OCI-LY3 (cell line): ENCODE results near the gene C1D.

ENCODE experiments used
- H2AFZ ChIP-seq: fragments of 200-600, 300-600 bp; shearing (Covaris generic); 2 replicates; pipeline ENCODE4 v1.6.0; 2014; ENCODE audit warnings: antibody characterized with exemption, low read depth, low read length
- H3K27ac ChIP-seq: fragments of 200-600, 300-600 bp; sonication (generic); 2 replicates; pipeline ENCODE4 v1.5.1; 2014; ENCODE audit warnings: mild to moderate bottlenecking, low read length, moderate library complexity, mixed read lengths
- H3K27me3 ChIP-seq: fragments of 200-600, 300-600 bp; sonication (generic); 2 replicates; pipeline ENCODE4 v1.6.1; 2014; ENCODE audit warnings: low read depth, low read length, mixed read lengths
- H3K36me3 ChIP-seq: fragments of 200-600, 300-600 bp; sonication (generic); replicated peaks from 2 replicates; pipeline ENCODE3; 2014; ENCODE audit warnings: low read depth, low read length, mixed read lengths
- H3K4me1 ChIP-seq: fragments of 300-600, 200-600 bp; sonication (generic); 2 replicates; pipeline ENCODE4 v1.6.1; 2014; ENCODE audit warnings: low read length, mixed read lengths
- H3K4me2 ChIP-seq: fragments of 200-600, 300-600 bp; sonication (generic); 2 replicates; pipeline ENCODE4 v1.6.1; 2014; ENCODE audit warnings: low read length, mixed read lengths
- H3K4me3 ChIP-seq: fragments of 300-600, 200-600 bp; sonication (generic); 2 replicates; pipeline ENCODE4 v1.5.1; 2014; ENCODE audit warnings: antibody characterized with exemption, mild to moderate bottlenecking, low read length, moderate library complexity
- H3K79me2 ChIP-seq: fragments of 300-600, 200-600 bp; shearing (Covaris generic); 2 replicates; pipeline ENCODE4 v1.6.1; 2014; ENCODE audit warnings: mild to moderate bottlenecking, low read length, mixed read lengths
- H3K9ac ChIP-seq: fragments of 300-600, 200-600 bp; shearing (Covaris generic); 2 replicates; pipeline ENCODE4 v1.6.0; 2014; ENCODE audit warnings: mild to moderate bottlenecking, low read length, moderate library complexity
- H3K9me3 ChIP-seq: fragments of 200-600, 300-600 bp; shearing (Covaris generic); 2 replicates; pipeline ENCODE4 v1.6.1; 2014; ENCODE audit warnings: low read length, mixed read lengths; ENCODE audit not compliant: insufficient read depth
- H4K20me1 ChIP-seq: fragments of 200-600, 300-600 bp; sonication (generic); 2 replicates; pipeline ENCODE4 v1.6.1; 2016; ENCODE audit warnings: low read length, mixed read lengths; ENCODE audit not compliant: insufficient read depth
- EZH2phosphoT487 ChIP-seq: fragments of 200-600 bp; shearing (Covaris generic); IDR thresholded peaks from 2 replicates; pipeline ENCODE4 v1.6.1; 2018; ENCODE audit warnings: antibody characterized with exemption, mixed run types, low read depth
- TF ChIP-seq, protein P1 (sequence below): fragments of 200-600, 300-600 bp; sonication (generic); IDR thresholded peaks from 2 replicates; pipeline ENCODE4 v1.5.1; 2014; ENCODE audit warnings: antibody characterized with exemption, low read length, low read depth

The C1D gene

DNA sequence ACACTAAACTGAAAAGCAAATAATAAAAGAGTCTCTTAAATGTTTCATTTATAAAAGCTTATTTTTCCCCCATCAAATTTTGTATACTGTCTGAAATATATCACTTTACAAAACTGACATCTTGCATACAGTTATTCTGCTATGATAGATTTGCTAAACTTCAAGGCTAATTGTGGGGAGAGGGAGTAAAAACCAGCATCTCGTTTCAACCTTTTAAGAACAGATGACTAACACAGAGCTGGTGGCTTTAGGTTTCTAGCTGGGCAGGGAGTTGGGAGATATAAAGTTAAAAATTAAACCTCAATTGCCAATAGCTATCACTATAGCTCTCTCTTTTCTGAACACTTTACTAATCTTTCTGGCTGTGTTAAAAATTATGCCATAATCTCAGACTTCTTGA, 23.5 kb downstream of the C1D start:
- H3K27ac ChIP-seq = no peak overlapping the region

DNA sequence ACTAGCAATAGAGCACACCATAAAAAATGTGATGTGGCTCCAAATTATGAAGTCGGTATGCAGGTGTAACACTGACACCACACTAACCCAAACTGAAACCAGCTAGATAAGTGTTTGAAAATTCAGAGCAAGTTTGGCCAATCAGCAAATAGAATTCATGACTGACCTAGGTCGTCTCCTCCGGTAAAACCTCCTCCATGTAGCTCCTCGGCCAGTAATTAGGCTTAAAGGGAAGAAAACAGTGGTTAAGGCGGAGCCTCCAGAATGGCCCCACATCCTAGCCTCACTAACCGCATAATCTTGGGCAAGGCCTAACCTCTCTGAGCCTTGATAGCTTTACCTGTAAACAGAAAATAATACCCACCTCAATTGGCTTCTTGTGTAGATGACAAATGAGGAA, 30.1 kb downstream of the C1D start:
- Histone ChIP-seq H3K9me3 (no peaks in the 10 kb centered on the region), H3K9ac (no peak overlapping the region), H3K27ac (no peak overlapping the region), H3K4me3 (no peak overlapping the region), H3K27me3 (no peaks in the 10 kb centered on the region), H4K20me1 (no peaks in the 10 kb centered on the region), H3K4me2 (no peak overlapping the region), H3K36me3 (no peaks in the 10 kb centered on the region), H3K4me1 (no peaks in the 10 kb centered on the region), H2AFZ (no peak overlapping the region), H3K79me2 (no peaks in the 10 kb centered on the region)
- TF ChIP-seq, protein P1, sequence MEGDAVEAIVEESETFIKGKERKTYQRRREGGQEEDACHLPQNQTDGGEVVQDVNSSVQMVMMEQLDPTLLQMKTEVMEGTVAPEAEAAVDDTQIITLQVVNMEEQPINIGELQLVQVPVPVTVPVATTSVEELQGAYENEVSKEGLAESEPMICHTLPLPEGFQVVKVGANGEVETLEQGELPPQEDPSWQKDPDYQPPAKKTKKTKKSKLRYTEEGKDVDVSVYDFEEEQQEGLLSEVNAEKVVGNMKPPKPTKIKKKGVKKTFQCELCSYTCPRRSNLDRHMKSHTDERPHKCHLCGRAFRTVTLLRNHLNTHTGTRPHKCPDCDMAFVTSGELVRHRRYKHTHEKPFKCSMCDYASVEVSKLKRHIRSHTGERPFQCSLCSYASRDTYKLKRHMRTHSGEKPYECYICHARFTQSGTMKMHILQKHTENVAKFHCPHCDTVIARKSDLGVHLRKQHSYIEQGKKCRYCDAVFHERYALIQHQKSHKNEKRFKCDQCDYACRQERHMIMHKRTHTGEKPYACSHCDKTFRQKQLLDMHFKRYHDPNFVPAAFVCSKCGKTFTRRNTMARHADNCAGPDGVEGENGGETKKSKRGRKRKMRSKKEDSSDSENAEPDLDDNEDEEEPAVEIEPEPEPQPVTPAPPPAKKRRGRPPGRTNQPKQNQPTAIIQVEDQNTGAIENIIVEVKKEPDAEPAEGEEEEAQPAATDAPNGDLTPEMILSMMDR = no peak
- no peak for TF ChIP-seq EZH2phosphoT487

More for the DNA sequence above, 23.5 kb downstream of the C1D start:
- Histone ChIP-seq H3K9ac (no peak overlapping the region), H3K4me3 (no peak overlapping the region), H3K9me3 (no peaks in the 10 kb centered on the region), H3K79me2 (no peaks in the 10 kb centered on the region), H3K4me1 (no peaks in the 10 kb centered on the region), H3K4me2 (no peak overlapping the region), H3K36me3 (no peaks in the 10 kb centered on the region), H3K27me3 (no peaks in the 10 kb centered on the region), H2AFZ (no peak overlapping the region), H4K20me1 (no peaks in the 10 kb centered on the region)
- TF ChIP-seq, protein P1 = no peak
- TF ChIP-seq EZH2phosphoT487 = no peak

DNA sequence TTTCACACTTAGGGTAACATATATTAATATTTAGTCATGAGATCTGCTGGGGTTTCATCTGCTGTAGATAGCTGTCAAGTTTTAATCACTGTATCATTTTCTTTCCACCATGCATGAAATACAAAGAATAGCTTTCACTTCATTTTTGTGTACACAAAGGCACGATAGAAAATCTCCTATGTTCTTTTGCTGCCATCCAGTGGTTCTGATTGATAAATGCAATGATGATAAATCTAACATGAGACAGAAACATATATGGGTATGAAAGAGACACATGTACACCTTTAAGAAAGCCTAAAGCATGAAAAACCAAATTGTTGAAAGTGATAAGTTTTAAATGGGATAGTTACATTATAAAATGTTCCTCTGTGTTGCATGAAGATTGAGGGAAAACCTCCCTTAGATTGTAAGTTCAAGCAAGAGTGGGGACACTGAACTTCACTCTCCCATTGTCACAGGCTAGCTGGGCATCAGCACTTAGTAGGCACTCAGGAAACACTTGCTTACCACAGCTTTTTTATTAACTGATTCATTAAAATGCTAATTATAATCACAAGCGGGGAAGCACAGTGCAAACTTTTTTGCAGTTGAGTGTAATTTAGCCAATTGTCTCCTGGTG, 31.2 kb downstream of the C1D start:
- Histone ChIP-seq H3K4me3 (no peak overlapping the region), H3K36me3 (no peaks in the 10 kb centered on the region), H3K27ac (no peak overlapping the region), H3K27me3 (no peaks in the 10 kb centered on the region), H4K20me1 (no peaks in the 10 kb centered on the region), H3K4me1 (no peaks in the 10 kb centered on the region), H3K4me2 (peak overlapping the region; percentile 29), H3K79me2 (no peaks in the 10 kb centered on the region), H3K9ac (no peak overlapping the region), H3K9me3 (no peaks in the 10 kb centered on the region), H2AFZ (no peak overlapping the region)
- TF ChIP-seq EZH2phosphoT487 = no peak
- TF ChIP-seq, protein P1 = peak; percentile 88

DNA sequence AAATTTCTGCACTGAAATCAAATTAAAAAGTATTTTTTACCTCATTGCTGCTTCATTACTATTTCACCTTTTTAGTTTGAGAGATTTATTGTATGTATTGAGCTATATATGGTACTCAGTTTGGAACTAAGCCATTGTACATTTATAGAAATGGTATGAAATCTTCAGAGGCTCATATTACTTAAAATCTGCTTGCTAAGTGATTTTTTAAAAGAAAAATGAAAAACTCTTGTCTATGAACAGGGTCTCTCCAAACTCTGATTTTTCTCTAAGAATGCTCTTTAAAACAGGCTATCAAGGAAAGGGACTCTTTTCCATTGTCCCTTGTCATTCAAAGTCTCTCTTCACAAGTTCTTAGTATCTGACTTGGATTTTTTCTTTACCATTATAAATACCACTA, 31.8 kb downstream of the C1D start:
- no peaks in the 10 kb centered on the region for H3K9me3 ChIP-seq
- H2AFZ ChIP-seq = no peak overlapping the region
- TF ChIP-seq, protein P1 = no peak
- TF ChIP-seq EZH2phosphoT487 = no peak
- no peaks in the 10 kb centered on the region for H3K79me2 ChIP-seq
- H3K4me3 ChIP-seq = no peak overlapping the region
- no peaks in the 10 kb centered on the region for H3K4me1 ChIP-seq
- H3K27ac ChIP-seq = no peak overlapping the region
- H3K27me3 ChIP-seq = peaks cover under 1% of the 10 kb centered on the region; the same call in 1 of the 2 replicates
- peak overlapping the region; percentile 29 for H3K4me2 ChIP-seq
- no peaks in the 10 kb centered on the region for H4K20me1 ChIP-seq
- H3K36me3 ChIP-seq = no peaks in the 10 kb centered on the region
- no peak overlapping the region for H3K9ac ChIP-seq
